Measurements from ENCODE around the gene IL4R. TPM values are rescaled to one million over a fixed set of nuclear protein-coding genes. Genes with fewer than 3 reads are reported as not detected.

The IL4R gene
- polyA plus RNA-seq, 1 donor from 2014 or later: 0.07 TPM

DNA sequence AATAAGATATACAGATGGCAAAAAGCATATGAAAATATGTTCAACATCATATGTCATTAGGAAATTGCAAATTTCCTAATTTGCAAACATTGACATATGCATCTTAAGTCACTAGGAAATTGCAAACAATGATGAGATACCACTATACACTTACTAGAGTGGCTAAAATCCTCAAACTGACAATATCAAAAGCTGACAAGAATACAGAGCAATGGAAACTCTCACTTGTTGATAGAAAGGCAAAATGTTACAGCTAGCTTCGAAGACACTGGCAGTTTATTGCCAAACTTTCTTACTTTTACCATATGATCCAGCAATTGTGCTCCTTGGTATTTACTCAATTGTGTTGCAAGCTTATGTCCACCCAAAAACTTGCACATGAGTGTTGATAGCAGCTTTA, 5.0 kb upstream of the IL4R start (continued):
- TF ChIP-seq, protein P1, sequence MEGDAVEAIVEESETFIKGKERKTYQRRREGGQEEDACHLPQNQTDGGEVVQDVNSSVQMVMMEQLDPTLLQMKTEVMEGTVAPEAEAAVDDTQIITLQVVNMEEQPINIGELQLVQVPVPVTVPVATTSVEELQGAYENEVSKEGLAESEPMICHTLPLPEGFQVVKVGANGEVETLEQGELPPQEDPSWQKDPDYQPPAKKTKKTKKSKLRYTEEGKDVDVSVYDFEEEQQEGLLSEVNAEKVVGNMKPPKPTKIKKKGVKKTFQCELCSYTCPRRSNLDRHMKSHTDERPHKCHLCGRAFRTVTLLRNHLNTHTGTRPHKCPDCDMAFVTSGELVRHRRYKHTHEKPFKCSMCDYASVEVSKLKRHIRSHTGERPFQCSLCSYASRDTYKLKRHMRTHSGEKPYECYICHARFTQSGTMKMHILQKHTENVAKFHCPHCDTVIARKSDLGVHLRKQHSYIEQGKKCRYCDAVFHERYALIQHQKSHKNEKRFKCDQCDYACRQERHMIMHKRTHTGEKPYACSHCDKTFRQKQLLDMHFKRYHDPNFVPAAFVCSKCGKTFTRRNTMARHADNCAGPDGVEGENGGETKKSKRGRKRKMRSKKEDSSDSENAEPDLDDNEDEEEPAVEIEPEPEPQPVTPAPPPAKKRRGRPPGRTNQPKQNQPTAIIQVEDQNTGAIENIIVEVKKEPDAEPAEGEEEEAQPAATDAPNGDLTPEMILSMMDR (IDR thresholded peaks at IDR 0.05; ENCODE audit: poor library complexity, severe bottlenecking): no peak
- no peak for TF ChIP-seq RAD21 (conservative IDR thresholded peaks at IDR 0.05)

DNA sequence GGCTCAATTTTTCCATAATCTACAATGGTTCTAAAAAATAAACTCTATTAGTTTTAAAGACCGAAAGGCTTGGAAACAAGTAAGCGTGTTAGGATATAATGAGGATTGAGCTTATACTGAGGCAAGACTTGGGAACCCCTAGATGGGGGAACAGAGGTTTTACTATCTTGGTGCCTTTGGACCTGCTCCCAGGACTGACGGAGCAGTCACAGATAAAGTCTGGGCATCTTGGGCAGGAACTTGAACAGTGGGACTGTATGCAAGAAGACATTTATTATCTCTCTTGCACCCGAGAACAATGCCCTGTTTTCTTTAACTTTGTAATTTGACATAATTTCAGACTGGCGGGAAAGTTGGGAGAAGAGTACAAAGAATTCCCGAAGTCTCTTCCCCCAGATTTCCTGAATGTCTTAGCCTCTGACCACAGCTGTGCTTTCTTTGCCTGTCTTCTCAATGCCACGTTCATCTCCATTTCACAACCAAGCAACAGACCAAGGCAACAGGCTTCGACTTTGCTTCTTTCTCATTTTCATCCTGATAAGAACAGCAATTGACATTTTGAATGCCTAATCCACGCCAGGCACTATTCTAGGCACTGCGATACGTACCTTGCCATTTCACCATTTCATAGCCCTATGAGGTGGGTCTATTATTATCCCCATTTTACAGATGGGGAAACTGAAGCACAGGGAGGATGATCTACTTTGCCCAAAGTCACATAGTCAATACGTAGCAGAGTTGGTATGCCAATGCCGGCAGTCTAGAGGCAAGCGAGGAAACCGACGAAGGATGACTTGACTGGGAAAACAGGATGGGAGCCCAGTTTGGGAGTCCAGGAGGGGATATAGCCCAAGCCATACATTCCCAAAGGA, 3.0 kb upstream of the IL4R start:
- peaks cover 34% of the 10 kb centered on the region for H3K27me3 ChIP-seq (ENCODE audit: insufficient read depth, low read depth, low read length)
- no peaks in the 10 kb centered on the region for H3K36me3 ChIP-seq (ENCODE audit: insufficient read depth, low read length)
- H2AFZ ChIP-seq (ENCODE audit: low read depth, low read length): no peak overlapping the region
- H3K9me2 ChIP-seq (ENCODE audit: insufficient read depth, low read length): no peaks in the 10 kb centered on the region
- no peak for TF ChIP-seq SMC3 (conservative IDR thresholded peaks at IDR 0.05; ENCODE audit: poor library complexity)
- no peak for TF ChIP-seq MXI1 (conservative IDR thresholded peaks at IDR 0.05; ENCODE audit: poor library complexity, severe bottlenecking)
- no peak for TF ChIP-seq RAD21 (conservative IDR thresholded peaks at IDR 0.05)
- no peak for TF ChIP-seq TAF1 (IDR thresholded peaks at IDR 0.05; ENCODE audit: low read depth)
- TF ChIP-seq EP300 (conservative IDR thresholded peaks at IDR 0.05; ENCODE audit: poor library complexity, severe bottlenecking): no peak
- no peak for TF ChIP-seq POLR2AphosphoS5 (IDR thresholded peaks at IDR 0.05)
- TF ChIP-seq, protein P1 (IDR thresholded peaks at IDR 0.05; ENCODE audit: poor library complexity, severe bottlenecking): no peak
- TF ChIP-seq EZH2 (IDR thresholded peaks at IDR 0.05; ENCODE audit: borderline replicate concordance, insufficient read depth, low read length, poor library complexity, severe bottlenecking): no peak
- TF ChIP-seq, protein P2, sequence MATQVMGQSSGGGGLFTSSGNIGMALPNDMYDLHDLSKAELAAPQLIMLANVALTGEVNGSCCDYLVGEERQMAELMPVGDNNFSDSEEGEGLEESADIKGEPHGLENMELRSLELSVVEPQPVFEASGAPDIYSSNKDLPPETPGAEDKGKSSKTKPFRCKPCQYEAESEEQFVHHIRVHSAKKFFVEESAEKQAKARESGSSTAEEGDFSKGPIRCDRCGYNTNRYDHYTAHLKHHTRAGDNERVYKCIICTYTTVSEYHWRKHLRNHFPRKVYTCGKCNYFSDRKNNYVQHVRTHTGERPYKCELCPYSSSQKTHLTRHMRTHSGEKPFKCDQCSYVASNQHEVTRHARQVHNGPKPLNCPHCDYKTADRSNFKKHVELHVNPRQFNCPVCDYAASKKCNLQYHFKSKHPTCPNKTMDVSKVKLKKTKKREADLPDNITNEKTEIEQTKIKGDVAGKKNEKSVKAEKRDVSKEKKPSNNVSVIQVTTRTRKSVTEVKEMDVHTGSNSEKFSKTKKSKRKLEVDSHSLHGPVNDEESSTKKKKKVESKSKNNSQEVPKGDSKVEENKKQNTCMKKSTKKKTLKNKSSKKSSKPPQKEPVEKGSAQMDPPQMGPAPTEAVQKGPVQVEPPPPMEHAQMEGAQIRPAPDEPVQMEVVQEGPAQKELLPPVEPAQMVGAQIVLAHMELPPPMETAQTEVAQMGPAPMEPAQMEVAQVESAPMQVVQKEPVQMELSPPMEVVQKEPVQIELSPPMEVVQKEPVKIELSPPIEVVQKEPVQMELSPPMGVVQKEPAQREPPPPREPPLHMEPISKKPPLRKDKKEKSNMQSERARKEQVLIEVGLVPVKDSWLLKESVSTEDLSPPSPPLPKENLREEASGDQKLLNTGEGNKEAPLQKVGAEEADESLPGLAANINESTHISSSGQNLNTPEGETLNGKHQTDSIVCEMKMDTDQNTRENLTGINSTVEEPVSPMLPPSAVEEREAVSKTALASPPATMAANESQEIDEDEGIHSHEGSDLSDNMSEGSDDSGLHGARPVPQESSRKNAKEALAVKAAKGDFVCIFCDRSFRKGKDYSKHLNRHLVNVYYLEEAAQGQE (IDR thresholded peaks at IDR 0.05; ENCODE audit: borderline replicate concordance): no peak
- H4K20me1 ChIP-seq (ENCODE audit: insufficient read depth): no peaks in the 10 kb centered on the region
- H3K9ac ChIP-seq (ENCODE audit: low read length): no peak overlapping the region
- no peaks in the 10 kb centered on the region for H3K9me3 ChIP-seq (ENCODE audit: low read length)
- no peaks in the 10 kb centered on the region for H3K79me2 ChIP-seq (replicated peaks; ENCODE audit: insufficient read depth, low read length)
- H3F3A ChIP-seq (ENCODE audit: insufficient read depth, low read length, poor library complexity, severe bottlenecking): no peaks in the 10 kb centered on the region
- H3K27ac ChIP-seq (ENCODE audit: low read length): no peak overlapping the region
- no peak overlapping the region for H3K4me2 ChIP-seq (ENCODE audit: low read length)
- no peak overlapping the region for H3K4me3 ChIP-seq (ENCODE audit: low read length)
